Prostate gland (tissue), 2 donors: ENCODE data around the gene AFF4.

Source experiments
- POLR2AphosphoS5 ChIP-seq: sonication (generic); formaldehyde crosslinking; IDR thresholded peaks from one replicate; pipeline ENCODE4 v1.6.1; 2017; ENCODE audit warnings: antibody characterized with exemption
- TF ChIP-seq, protein P1 (sequence below), 4 experiments: fragments of 200-600 bp in 2 of 4; fragments of 450-650 bp in 2 of 4; sonication (generic) in 2 of 4; IDR thresholded peaks; 1 replicate in 3 of 4; 2 replicates in 1 of 4; pipeline ENCODE4 v1.5.1; 2016 to 2019; ENCODE audit warnings: antibody characterized with exemption in 4 of 4, mild to moderate bottlenecking in 2 of 4, moderate library complexity in 2 of 4

GRCh38 chr5:132854301-132854700 is 109.1 kb downstream of the AFF4 start:
- TF ChIP-seq POLR2AphosphoS5: no peak
- TF ChIP-seq, protein P1, sequence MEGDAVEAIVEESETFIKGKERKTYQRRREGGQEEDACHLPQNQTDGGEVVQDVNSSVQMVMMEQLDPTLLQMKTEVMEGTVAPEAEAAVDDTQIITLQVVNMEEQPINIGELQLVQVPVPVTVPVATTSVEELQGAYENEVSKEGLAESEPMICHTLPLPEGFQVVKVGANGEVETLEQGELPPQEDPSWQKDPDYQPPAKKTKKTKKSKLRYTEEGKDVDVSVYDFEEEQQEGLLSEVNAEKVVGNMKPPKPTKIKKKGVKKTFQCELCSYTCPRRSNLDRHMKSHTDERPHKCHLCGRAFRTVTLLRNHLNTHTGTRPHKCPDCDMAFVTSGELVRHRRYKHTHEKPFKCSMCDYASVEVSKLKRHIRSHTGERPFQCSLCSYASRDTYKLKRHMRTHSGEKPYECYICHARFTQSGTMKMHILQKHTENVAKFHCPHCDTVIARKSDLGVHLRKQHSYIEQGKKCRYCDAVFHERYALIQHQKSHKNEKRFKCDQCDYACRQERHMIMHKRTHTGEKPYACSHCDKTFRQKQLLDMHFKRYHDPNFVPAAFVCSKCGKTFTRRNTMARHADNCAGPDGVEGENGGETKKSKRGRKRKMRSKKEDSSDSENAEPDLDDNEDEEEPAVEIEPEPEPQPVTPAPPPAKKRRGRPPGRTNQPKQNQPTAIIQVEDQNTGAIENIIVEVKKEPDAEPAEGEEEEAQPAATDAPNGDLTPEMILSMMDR (IDR thresholded peaks at IDR 0.05): no peak
